ENCODE measurements around the gene HSPA2.
"Not testable (repeated sequence)": the region's sequence is repeated elsewhere in the genome, so short reads cannot be mapped to it uniquely, and the experiment has no call there.

Gene HSPA2

GRCh38 chr14:64563696-64564095 lies 23.2 kb downstream of the HSPA2 start:
- DNase-seq: no peak

GRCh38 chr14:64566651-64567122 lies 26.1 kb downstream of the HSPA2 start:
- no peak for DNase-seq

- DNase-seq: no peak
Measured at GRCh38 chr14:64569138-64569631, 28.6 kb downstream of the HSPA2 start.

GRCh38 chr14:64569646-64570045 lies 29.1 kb downstream of the HSPA2 start:
- DNase-seq: not testable (repeated sequence)

GRCh38 chr14:64572386-64573104 lies 32.0 kb downstream of the HSPA2 start:
- no peak for DNase-seq

GRCh38 chr14:64573109-64573508 lies 32.6 kb downstream of the HSPA2 start:
- DNase-seq: no peak

- no peak for DNase-seq
Measured at GRCh38 chr14:64574371-64575107, 34.0 kb downstream of the HSPA2 start.

GRCh38 chr14:64577211-64577610 lies 36.7 kb downstream of the HSPA2 start:
- DNase-seq: no peak

GRCh38 chr14:64580467-64580866 lies 39.9 kb downstream of the HSPA2 start:
- no peak for DNase-seq

GRCh38 chr14:64581363-64581762 lies 40.8 kb downstream of the HSPA2 start:
- no peak for DNase-seq

- no peak for DNase-seq
Measured at GRCh38 chr14:64581817-64582216, 41.3 kb downstream of the HSPA2 start.

GRCh38 chr14:64584190-64584589 lies 43.6 kb downstream of the HSPA2 start:
- DNase-seq: no peak

- DNase-seq: no peak
Measured at GRCh38 chr14:64591809-64592208, 51.3 kb downstream of the HSPA2 start.

All from NCI-H1436 treated with DMSO at 0.1 percent for 48 hours (cell line).